ENCODE measurements around the gene LPP. TPM values are rescaled to one million over a fixed set of nuclear protein-coding genes. Genes with fewer than 3 reads are reported as not detected.

Gene LPP
- total RNA-seq, 1 donor from 2014 or later: 23.1 TPM

DNA sequence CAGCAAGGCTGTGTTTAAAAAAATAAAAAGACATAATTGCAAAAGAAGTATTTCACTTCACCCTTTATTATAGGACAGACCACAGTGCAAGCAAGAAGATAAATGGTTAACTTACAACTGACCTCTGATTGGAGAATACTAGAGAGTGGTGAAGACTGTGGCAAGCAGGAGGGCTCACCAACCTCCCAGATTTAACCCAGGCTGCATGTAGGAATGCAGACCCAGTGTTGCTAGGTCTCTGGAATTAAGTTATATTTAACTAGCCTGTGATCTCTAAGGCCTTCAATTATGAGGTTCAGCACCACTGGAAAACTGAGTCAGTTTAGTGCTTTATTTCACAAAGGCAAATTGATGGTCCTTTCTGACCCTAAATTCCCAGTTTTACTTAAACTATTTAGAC, 436.6 kb downstream of the LPP start:
- H3K4me1 Mint-ChIP-seq (ENCODE audit: low read depth, unreplicated experiment): no peaks in the 10 kb centered on the region
- TF ChIP-seq, protein P1, sequence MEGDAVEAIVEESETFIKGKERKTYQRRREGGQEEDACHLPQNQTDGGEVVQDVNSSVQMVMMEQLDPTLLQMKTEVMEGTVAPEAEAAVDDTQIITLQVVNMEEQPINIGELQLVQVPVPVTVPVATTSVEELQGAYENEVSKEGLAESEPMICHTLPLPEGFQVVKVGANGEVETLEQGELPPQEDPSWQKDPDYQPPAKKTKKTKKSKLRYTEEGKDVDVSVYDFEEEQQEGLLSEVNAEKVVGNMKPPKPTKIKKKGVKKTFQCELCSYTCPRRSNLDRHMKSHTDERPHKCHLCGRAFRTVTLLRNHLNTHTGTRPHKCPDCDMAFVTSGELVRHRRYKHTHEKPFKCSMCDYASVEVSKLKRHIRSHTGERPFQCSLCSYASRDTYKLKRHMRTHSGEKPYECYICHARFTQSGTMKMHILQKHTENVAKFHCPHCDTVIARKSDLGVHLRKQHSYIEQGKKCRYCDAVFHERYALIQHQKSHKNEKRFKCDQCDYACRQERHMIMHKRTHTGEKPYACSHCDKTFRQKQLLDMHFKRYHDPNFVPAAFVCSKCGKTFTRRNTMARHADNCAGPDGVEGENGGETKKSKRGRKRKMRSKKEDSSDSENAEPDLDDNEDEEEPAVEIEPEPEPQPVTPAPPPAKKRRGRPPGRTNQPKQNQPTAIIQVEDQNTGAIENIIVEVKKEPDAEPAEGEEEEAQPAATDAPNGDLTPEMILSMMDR (IDR thresholded peaks at IDR 0.05; ENCODE audit: partially characterized antibody, unreplicated experiment): no peak
- H3K27ac Mint-ChIP-seq (ENCODE audit: unreplicated experiment): no peak overlapping the region

DNA sequence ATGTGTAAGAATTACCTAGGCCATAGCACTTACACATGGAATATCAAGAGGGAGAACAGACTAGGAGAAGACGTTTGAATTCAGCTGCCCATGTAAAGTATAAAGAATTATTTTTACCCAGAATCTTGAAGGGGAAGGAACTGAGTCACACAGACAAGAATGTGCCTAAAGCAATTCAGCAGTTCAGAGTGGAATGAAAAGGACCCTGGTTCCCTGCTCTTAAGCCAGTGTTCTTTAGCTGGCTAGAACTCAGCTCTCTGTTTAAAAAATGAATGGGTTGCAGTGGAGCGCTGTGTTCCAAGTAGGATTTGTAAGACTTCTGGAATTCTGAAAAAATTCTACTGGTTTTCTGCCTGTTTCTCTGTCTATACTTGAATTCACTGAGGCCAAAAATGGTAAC, 440.2 kb downstream of the LPP start:
- Mint-ChIP-seq H3K4me3 (ENCODE audit: unreplicated experiment) (no peak overlapping the region), H3K27ac (ENCODE audit: unreplicated experiment) (no peak overlapping the region), H3K4me1 (ENCODE audit: low read depth, unreplicated experiment) (no peaks in the 10 kb centered on the region), H3K9me3 (ENCODE audit: unreplicated experiment) (no peaks in the 10 kb centered on the region), H3K27me3 (ENCODE audit: unreplicated experiment) (no peaks in the 10 kb centered on the region), H3K36me3 (ENCODE audit: unreplicated experiment) (no peaks in the 10 kb centered on the region)
- TF ChIP-seq, protein P1 (IDR thresholded peaks at IDR 0.05; ENCODE audit: partially characterized antibody, unreplicated experiment): no peak
- no peak for DNase-seq

More for the DNA sequence above, 436.6 kb downstream of the LPP start:
- no peaks in the 10 kb centered on the region for H3K36me3 Mint-ChIP-seq (ENCODE audit: unreplicated experiment)
- H3K4me3 Mint-ChIP-seq (ENCODE audit: unreplicated experiment): no peak overlapping the region
- DNase-seq: no peak
- no peaks in the 10 kb centered on the region for H3K27me3 Mint-ChIP-seq (ENCODE audit: unreplicated experiment)
- H3K9me3 Mint-ChIP-seq (ENCODE audit: unreplicated experiment): no peaks in the 10 kb centered on the region

DNA sequence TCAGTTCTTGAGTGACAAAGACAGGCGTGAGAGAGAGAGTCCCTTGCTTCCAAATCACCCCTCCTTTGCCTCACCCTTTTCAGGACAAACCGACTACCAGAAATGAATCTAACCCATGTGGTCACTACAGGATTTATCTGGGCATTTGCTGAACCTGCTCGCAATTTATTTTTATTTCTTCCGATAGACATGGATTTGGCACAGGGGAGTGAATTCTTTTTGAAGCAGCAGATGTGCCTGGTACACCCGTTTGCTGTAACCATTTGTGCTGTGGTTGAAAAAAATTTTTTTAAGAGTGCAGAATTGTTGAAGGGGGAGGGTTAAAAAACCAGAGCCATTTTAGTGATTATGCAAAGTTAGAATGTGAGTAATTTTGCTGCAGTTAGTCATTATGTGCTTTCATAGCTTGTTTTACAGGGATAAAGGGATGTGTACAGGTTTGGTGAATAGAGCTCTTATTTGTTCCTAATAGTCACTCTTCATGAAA, 442.0 kb downstream of the LPP start:
- Mint-ChIP-seq H3K36me3 (ENCODE audit: unreplicated experiment) (no peaks in the 10 kb centered on the region), H3K27ac (ENCODE audit: unreplicated experiment) (no peak overlapping the region), H3K9me3 (ENCODE audit: unreplicated experiment) (no peaks in the 10 kb centered on the region), H3K4me3 (ENCODE audit: unreplicated experiment) (no peak overlapping the region), H3K4me1 (ENCODE audit: low read depth, unreplicated experiment) (no peaks in the 10 kb centered on the region), H3K27me3 (ENCODE audit: unreplicated experiment) (no peaks in the 10 kb centered on the region)
- DNase-seq: no peak
- TF ChIP-seq, protein P1 (IDR thresholded peaks at IDR 0.05; ENCODE audit: partially characterized antibody, unreplicated experiment): no peak

DNA sequence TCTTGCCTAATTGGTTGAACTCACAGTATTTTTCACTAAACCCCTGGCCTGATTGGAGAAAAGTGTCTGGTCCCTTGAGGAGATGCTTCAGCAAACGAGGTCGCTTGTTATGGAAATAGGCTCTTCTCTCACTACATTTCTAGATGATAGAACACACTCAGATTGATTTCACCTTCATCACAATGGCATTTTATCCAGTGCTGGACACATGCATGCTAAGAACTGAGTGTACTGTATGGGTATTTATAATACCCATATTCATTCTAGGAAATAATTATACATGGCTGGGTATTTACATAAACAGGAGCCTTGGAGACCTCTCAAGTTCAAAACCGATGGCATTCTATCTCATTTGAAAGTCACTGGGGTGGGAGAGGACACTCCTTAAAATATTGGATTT, 444.9 kb downstream of the LPP start:
- TF ChIP-seq, protein P1 (IDR thresholded peaks at IDR 0.05; ENCODE audit: partially characterized antibody, unreplicated experiment): no peak
- no peaks in the 10 kb centered on the region for H3K9me3 Mint-ChIP-seq (ENCODE audit: unreplicated experiment)
- DNase-seq: no peak
- H3K27ac Mint-ChIP-seq (ENCODE audit: unreplicated experiment): no peak overlapping the region
- H3K4me3 Mint-ChIP-seq (ENCODE audit: unreplicated experiment): no peak overlapping the region
- H3K27me3 Mint-ChIP-seq (ENCODE audit: unreplicated experiment): no peaks in the 10 kb centered on the region
- no peaks in the 10 kb centered on the region for H3K4me1 Mint-ChIP-seq (ENCODE audit: low read depth, unreplicated experiment)
- H3K36me3 Mint-ChIP-seq (ENCODE audit: unreplicated experiment): no peaks in the 10 kb centered on the region

DNA sequence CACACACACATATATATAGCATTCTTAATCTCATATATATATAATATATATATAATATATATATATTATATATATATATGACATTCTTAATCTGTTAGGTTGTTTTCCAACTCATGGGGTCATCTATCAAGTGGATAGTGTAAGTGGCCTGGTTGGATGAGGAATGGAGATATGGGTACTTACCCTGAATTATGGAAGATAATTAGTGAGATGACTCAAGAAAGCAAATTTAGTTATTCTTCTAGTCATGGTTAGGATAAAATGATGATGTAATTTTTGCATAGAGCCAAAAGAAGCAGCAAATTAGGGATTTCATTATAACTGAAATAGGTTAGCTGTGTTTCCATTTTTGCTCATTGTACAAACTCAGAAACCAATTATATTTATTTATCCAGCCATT, 448.2 kb downstream of the LPP start:
- TF ChIP-seq, protein P1 (IDR thresholded peaks at IDR 0.05; ENCODE audit: partially characterized antibody, unreplicated experiment): no peak
- no peak for DNase-seq
- Mint-ChIP-seq H3K27me3 (ENCODE audit: unreplicated experiment) (no peaks in the 10 kb centered on the region), H3K9me3 (ENCODE audit: unreplicated experiment) (no peaks in the 10 kb centered on the region), H3K4me3 (ENCODE audit: unreplicated experiment) (no peak overlapping the region), H3K4me1 (ENCODE audit: low read depth, unreplicated experiment) (no peaks in the 10 kb centered on the region), H3K36me3 (ENCODE audit: unreplicated experiment) (no peaks in the 10 kb centered on the region), H3K27ac (ENCODE audit: unreplicated experiment) (no peak overlapping the region)

Measured in glutamatergic neuron (in vitro differentiated cells).